ENCODE data around the gene GRM2. TPM values are rescaled to one million over a fixed set of nuclear protein-coding genes. Genes with fewer than 3 reads are reported as not detected.

Gene GRM2
- total RNA-seq, 1 experiment from 2014 or later = 1.9 TPM

GRCh38 chr3:51691021-51691420 is 15.8 kb upstream of the GRM2 start:
- no peak for TF ChIP-seq CTCF (conservative IDR thresholded peaks at IDR 0.05)
- H3K18ac ChIP-seq (ENCODE audit: insufficient read length, low read depth, low read length) = no peak overlapping the region
- no peak overlapping the region for H2AK5ac ChIP-seq (ENCODE audit: insufficient read length, low read length)
- no peak overlapping the region for H2AFZ ChIP-seq (ENCODE audit: low read length)
- no peak overlapping the region for H3K9ac ChIP-seq (ENCODE audit: extremely low read depth, insufficient read length, low read length)
- no peak overlapping the region for H3T11ph ChIP-seq (ENCODE audit: low read length)
- H3K4me3 Mint-ChIP-seq = no peak overlapping the region
- H3K4me2 ChIP-seq (ENCODE audit: insufficient read depth, insufficient read length, low read length) = no peak overlapping the region
- H3K36me3 Mint-ChIP-seq (ENCODE audit: insufficient read depth in 1 of 3, low read depth in 3 of 3) = peaks cover 0 to 7% (median 0%) of the 10 kb centered on the region in 3 experiments; a peak in 2 of 7 replicates
- H4K8ac ChIP-seq (replicated peaks; ENCODE audit: insufficient read length, low read depth, low read length) = no peak overlapping the region
- H3K9me3 Mint-ChIP-seq = no peaks in the 10 kb centered on the region
- H3K27me3 ChIP-seq (ENCODE audit: insufficient read depth, low read length) = no peaks in the 10 kb centered on the region
- H3K23ac ChIP-seq (ENCODE audit: insufficient read length, low read depth, low read length) = no peak overlapping the region
- H3K4me1 ChIP-seq (ENCODE audit: insufficient read depth, low read length) = no peaks in the 10 kb centered on the region
- no peaks in the 10 kb centered on the region for H3K23me2 ChIP-seq (ENCODE audit: insufficient read length, low read depth, low read length, poor library complexity, severe bottlenecking)
- H4K5ac ChIP-seq (ENCODE audit: insufficient read length, low read depth, low read length) = no peak overlapping the region
- no peak overlapping the region for H4K91ac ChIP-seq (ENCODE audit: insufficient read length, low read depth, low read length)
- no peak overlapping the region for H2BK5ac ChIP-seq (ENCODE audit: insufficient read length, low read length)
- no CpG with 5 or more reads among the region's 5 CpGs for WGBS (ENCODE audit: extremely low coverage, insufficient read length, low lambda C conversion rate)
- H2BK15ac ChIP-seq (ENCODE audit: low read depth, low read length) = no peak overlapping the region
- no peak for DNase-seq
- no peak overlapping the region for H2BK12ac ChIP-seq (ENCODE audit: insufficient read length, low read depth, low read length)
- H3K9me3 ChIP-seq (ENCODE audit: control insufficient read depth, low read depth, low read length) = no peaks in the 10 kb centered on the region
- H3K27me3 Mint-ChIP-seq (ENCODE audit: low read depth) = no peaks in the 10 kb centered on the region
- H3K14ac ChIP-seq (ENCODE audit: insufficient read depth, low read length) = no peak overlapping the region
- H4K20me1 ChIP-seq (ENCODE audit: control insufficient read depth, insufficient read depth, insufficient read length) = peaks cover 2% of the 10 kb centered on the region
- no peak overlapping the region for H3K27ac Mint-ChIP-seq
- H3K27ac ChIP-seq (ENCODE audit: insufficient read length, low read depth, low read length) = no peak overlapping the region
- no peak overlapping the region for H2BK20ac ChIP-seq (ENCODE audit: low read depth, low read length, poor library complexity, severe bottlenecking)
- no peaks in the 10 kb centered on the region for H3K79me1 ChIP-seq (ENCODE audit: insufficient read depth, low read depth, low read length, poor library complexity, severe bottlenecking)
- no peak overlapping the region for H3K4ac ChIP-seq (ENCODE audit: low read depth, low read length)
- no peak overlapping the region for H3K56ac ChIP-seq (ENCODE audit: insufficient read length, low read depth, low read length)
- H3K4me1 Mint-ChIP-seq = peaks cover 8 to 24% of the 10 kb centered on the region in 2 experiments; a peak in 3 of 4 replicates
- H2BK120ac ChIP-seq (ENCODE audit: low read depth, low read length, poor library complexity, severe bottlenecking) = no peak overlapping the region
- no peaks in the 10 kb centered on the region for H3K79me2 ChIP-seq (ENCODE audit: insufficient read depth, low read length)
